Measurements from ENCODE around the gene PLXNA2. TPM values are rescaled to one million over a fixed set of nuclear protein-coding genes. Genes with fewer than 3 reads are reported as not detected.

The PLXNA2 gene
- total RNA-seq, 8 experiments from 2014 or later: 14.3 to 50.5 (median 34.1) TPM

DNA sequence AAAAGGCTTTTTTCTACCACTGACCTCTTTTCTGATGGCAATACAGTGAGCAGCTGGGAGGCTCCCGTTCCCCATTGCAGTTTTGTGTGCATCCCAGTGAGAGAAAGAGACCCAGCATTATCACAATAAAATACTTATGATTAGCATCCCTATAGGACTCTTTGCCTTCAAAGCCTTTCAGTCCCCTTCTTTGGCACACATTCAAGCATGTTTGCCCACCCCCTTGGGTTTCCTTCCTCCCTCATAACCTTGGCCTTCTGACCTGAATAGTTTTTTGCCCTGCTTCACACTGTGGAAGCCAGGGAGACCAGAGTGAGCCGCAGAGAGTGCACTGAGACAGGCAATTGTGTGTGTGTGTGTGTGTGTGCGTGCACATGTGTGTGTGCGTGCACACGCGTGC lies 13.2 kb upstream of the PLXNA2 start:
- H3K4me1 ChIP-seq (replicated peaks in 1 of 2): peaks cover 35 to 40% of the 10 kb centered on the region in 2 donors
- peak in 4 of 8 experiments; percentile 11 to 81 (median 75) for ATAC-seq (replicated peaks in 6 of 8)
- H3K27ac ChIP-seq: no peak overlapping the region
- in situ Hi-C loops (cut with MboI; ENCODE audit: low pct_unique_long_range_greater_than_20kb in 2 of 9, low sequenced_read_pairs in 9 of 9, unreplicated experiment in 9 of 9): loop anchor here in 1 of 9 experiments (25.0 kb wide), 1 partner anchor 955 kb away; no protein-coding TSS in a partner anchor
- no peak overlapping the region for H3K4me3 ChIP-seq
- 8 to 71% (median 40%) methylated on average over 1 to 6 of the region's 6 CpGs; no CpG with 5 or more reads in 3 of the 10 experiments for WGBS, 10 experiments

DNA sequence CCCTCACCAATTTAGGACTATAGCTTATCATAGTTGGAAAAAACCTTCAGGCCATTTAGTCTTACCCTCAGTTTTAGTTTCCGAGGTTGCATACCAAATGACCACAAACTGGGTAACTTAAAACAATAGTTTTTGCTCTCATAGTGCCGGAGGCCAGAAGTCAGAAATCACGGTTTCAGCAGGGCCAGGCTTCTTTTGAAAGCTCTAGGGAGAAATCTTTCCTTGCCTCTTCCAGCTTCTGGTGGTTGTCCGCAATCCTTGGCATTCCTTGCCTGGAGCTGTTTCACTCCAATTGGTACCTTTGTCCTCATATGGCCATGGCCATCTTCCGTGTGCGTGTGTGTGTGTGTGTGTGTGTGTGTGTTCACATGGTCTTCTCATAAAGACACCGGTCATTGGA lies 12.4 kb upstream of the PLXNA2 start:
- peaks cover 43 to 48% of the 10 kb centered on the region in 2 donors for H3K4me1 ChIP-seq (replicated peaks in 1 of 2)
- H3K27ac ChIP-seq: no peak overlapping the region
- no peak for ATAC-seq (replicated peaks in 6 of 8)
- 53 to 92% (median 77%) methylated on average over 1 to 7 of the region's 7 CpGs for WGBS, 10 experiments
- H3K4me3 ChIP-seq: no peak overlapping the region
- in situ Hi-C loops (cut with MboI; ENCODE audit: low pct_unique_long_range_greater_than_20kb in 2 of 9, low sequenced_read_pairs in 9 of 9, unreplicated experiment in 9 of 9): loop anchor here in 1 of 9 experiments (25.0 kb wide), 1 partner anchor 956 kb away; no protein-coding TSS in a partner anchor

DNA sequence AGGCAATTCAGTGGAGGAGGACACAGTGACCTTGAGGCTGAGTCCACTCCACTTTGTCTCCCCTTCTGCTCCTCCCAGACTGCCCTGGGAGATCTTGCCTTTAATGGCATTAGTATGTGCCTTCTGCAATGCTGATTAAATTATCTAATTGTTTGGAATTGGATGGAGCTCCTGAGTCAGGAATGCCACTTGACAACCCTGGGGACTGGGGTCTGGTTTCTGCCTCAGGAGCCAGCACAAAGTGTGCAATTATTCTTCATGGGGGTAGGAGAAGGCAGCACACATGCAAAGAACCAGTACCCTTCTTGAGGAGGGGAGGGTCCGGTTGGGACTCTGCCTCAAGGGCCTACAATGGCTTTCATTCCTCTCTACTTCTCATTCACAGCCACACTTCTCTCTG lies 11.9 kb upstream of the PLXNA2 start:
- in situ Hi-C loops (cut with MboI; ENCODE audit: low pct_unique_long_range_greater_than_20kb in 2 of 9, low sequenced_read_pairs in 9 of 9, unreplicated experiment in 9 of 9): loop anchor here in 1 of 9 experiments (25.0 kb wide), 1 partner anchor 956 kb away; no protein-coding TSS in a partner anchor
- Histone ChIP-seq H3K4me1 (replicated peaks in 1 of 2) (peaks cover 47 to 52% of the 10 kb centered on the region in 2 donors), H3K27ac (no peak overlapping the region), H3K4me3 (no peak overlapping the region)
- WGBS, 10 experiments: 43 to 100% (median 85%) methylated on average over 1 of the region's 1 CpG; no CpG with 5 or more reads in 6 of the 10 experiments
- ATAC-seq (replicated peaks in 6 of 8): no peak

DNA sequence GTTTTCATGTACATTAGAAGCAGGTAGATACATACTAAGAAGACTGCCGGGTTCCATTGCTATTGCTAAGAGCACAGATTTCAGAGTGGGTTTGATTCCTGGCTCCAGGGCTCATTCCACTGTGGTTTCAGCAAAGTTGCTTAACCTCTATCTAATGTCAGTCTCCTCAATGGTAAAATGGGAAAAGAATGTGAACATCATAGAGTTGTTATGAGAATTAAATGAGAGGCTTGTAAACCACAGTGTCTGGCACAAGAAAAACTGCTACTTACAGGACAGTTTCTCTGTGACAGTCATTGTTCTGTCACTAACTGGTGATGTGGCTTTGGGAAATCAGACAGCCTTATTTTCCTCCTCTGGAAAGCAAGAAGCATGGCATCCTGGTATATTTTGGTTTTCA lies 10.7 kb upstream of the PLXNA2 start:
- peaks cover 53 to 62% of the 10 kb centered on the region in 2 donors for H3K4me1 ChIP-seq (replicated peaks in 1 of 2)
- in situ Hi-C loops (cut with MboI; ENCODE audit: low pct_unique_long_range_greater_than_20kb in 2 of 9, low sequenced_read_pairs in 9 of 9, unreplicated experiment in 9 of 9): loop anchor here in 1 of 9 experiments (25.0 kb wide), 1 partner anchor 957 kb away; no protein-coding TSS in a partner anchor
- ATAC-seq (replicated peaks in 6 of 8): no peak
- 0 to 100% (median 100%) methylated on average over 1 of the region's 1 CpG; no CpG with 5 or more reads in 3 of the 10 experiments for WGBS, 10 experiments
- H3K27ac ChIP-seq: no peak overlapping the region
- no peak overlapping the region for H3K4me3 ChIP-seq

DNA sequence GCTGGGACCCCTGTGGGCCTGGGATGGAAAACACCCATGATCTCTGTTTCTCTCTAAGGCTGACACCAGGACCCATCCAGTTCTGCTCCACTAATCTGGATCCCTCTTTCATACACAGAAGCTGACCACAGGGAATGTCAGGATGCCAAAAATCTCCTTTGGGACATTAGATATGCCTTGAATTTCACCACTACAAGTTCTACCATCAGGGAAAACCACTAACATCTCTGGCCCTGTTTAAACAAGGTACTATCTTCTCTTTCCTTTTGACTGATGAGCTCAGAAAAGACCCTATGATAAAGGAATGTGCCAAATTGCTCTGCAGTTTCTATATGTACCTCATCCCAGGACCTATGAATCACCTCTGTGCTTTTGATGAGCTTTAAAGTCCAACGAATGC lies 10.2 kb upstream of the PLXNA2 start:
- in situ Hi-C loops (cut with MboI; ENCODE audit: low pct_unique_long_range_greater_than_20kb in 2 of 9, low sequenced_read_pairs in 9 of 9, unreplicated experiment in 9 of 9): loop anchor here in 1 of 9 experiments (25.0 kb wide), 1 partner anchor 958 kb away; no protein-coding TSS in a partner anchor
- 29 to 100% (median 83%) methylated on average over 1 of the region's 1 CpG; no CpG with 5 or more reads in 3 of the 10 experiments for WGBS, 10 experiments
- H3K4me3 ChIP-seq: no peak overlapping the region
- H3K27ac ChIP-seq: no peak overlapping the region
- peaks cover 53 to 62% of the 10 kb centered on the region in 2 donors for H3K4me1 ChIP-seq (replicated peaks in 1 of 2)
- ATAC-seq (replicated peaks in 6 of 8): no peak

DNA sequence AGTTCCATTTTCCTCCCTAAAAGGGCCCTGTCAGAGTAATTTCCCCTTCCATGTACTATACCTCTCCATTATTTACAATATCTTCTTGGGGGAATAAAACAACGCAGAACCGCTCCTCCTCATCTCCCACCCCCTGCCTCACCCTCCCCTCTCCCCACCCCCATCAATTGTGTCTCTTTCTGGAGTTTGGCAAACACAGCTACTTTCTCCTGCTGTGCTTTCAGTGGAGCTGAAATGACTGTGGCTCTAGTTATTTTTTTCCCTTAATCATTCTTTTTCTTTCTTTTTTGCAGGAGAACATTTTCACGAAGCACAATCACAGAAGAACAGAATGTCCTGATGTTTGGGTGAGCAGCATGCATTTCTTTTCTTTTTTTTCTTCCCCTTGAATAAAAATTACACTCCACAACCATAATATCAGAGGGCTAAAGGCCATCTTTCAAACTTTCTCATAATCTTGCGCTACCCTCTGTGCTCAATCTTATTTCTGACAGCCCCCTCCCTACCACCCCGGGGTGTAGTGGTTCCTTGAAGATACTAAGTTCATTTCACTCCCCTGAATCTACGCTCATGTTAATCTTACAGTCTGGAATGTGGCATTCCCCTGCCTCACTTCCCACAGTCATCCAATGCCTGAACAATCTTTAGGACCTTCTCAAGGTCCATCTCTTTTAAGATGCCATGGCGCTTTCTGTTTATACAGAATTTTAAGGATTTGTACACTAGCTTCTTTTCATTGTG lies 8.8 kb upstream of the PLXNA2 start:
- H3K4me3 ChIP-seq: no peak overlapping the region
- 20 to 100% (median 62%) methylated on average over 1 to 7 of the region's 7 CpGs for WGBS, 10 experiments
- peaks cover 60 to 72% of the 10 kb centered on the region in 2 donors for H3K4me1 ChIP-seq (replicated peaks in 1 of 2)
- no peak for ATAC-seq (replicated peaks in 6 of 8)
- in situ Hi-C loops (cut with MboI; ENCODE audit: low pct_unique_long_range_greater_than_20kb in 2 of 9, low sequenced_read_pairs in 9 of 9, unreplicated experiment in 9 of 9): loop anchor here in 1 of 9 experiments (25.0 kb wide), 1 partner anchor 959 kb away; no protein-coding TSS in a partner anchor
- H3K27ac ChIP-seq: no peak overlapping the region

DNA sequence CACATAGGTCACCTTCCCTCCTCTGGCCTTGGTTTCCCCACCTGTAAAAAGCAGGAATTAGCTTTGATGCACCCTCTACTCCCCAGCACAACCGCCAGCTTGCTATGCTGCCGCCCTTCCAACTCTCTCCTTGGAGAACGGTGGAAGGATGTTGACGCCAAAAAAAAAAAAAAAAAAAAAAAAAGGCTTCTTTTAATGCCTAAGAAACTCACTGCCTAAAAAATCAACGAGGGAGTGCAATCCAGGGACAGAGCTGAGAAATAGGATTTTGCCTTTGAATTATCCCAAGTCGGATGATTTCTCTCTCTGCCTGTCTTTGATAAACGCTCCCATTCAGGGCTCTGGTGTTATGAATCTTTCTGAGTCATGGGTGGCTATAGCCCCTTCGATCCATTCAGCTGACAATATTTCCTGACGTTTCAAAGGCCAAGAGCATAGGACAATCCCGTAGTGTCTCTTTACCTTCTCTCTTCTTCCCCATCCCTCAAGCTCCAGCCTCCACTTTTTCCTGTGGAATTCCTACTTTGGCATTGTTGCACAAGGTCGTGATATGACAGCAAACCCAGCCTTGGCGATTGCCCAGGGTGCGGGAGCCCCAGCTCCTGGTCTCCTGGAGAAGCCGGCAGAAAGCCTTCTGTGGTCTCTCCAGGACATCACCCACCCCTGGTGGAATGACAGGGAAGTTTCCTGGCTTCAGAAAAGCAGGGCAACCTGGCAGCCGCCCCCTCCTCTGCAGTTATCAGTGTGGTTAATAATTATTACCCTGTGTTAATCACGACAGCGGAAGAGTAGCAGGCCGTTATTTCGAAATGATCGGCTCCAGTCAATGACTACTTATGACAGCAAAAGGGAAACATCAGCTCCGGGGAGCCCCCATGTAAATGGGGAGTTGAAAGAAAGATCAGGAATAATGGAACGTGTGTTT lies 8.0 kb upstream of the PLXNA2 start:
- Histone ChIP-seq H3K27ac (no peak overlapping the region), H3K4me1 (replicated peaks in 1 of 2) (peaks cover 51 to 64% of the 10 kb centered on the region in 2 donors), H3K4me3 (no peak overlapping the region)
- ATAC-seq (replicated peaks in 6 of 8): peak in 5 of 8 experiments; percentile 53 to 80 (median 67)
- in situ Hi-C loops (cut with MboI; ENCODE audit: low pct_unique_long_range_greater_than_20kb in 2 of 9, low sequenced_read_pairs in 9 of 9, unreplicated experiment in 9 of 9): loop anchor here in 1 of 9 experiments (25.0 kb wide), 1 partner anchor 960 kb away; no protein-coding TSS in a partner anchor
- 25 to 100% (median 44%) methylated on average over 1 to 21 of the region's 22 CpGs for WGBS, 10 experiments

DNA sequence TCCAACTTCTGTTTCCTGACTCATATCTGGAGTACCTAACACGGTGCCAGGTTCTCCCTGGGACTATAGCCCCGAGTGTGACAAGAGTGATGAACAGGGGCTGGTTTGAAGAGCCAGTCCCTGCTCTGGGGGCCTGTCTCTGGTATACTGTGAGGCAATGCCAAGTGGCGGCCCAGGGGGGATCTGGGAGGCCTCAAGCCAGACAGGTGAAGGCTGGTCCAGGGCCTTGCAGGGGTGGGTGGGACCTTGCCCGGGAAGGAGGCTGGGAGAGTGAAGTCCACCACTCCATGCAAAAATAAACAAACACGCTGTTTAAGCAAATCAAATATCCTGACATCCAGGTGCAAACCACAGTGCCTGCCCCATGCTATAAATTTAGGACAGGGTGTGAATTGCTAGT lies 6.8 kb upstream of the PLXNA2 start:
- H3K4me1 ChIP-seq (replicated peaks in 1 of 2): peaks cover 41 to 52% of the 10 kb centered on the region in 2 donors

DNA sequence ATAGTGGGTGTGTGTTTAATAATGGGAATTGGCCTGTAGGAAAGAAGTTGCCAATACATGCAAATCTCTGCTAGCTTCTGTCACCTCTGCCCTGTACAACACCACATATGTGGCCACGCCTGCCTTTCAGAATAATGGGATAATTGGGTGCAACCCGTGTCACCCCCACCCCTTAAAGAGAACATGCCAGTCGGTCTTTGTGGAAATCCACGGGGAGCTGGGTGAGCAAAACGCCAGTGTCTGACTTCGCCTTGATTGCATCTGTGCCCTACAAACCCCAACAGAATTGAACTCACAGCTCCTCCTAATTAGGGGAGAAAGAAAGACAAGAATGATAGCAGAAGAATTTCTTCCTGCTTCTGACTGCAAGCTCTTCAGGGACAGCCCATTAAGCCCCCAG lies 6.4 kb upstream of the PLXNA2 start:
- in situ Hi-C loops (cut with MboI; ENCODE audit: low pct_unique_long_range_greater_than_20kb in 2 of 9, low sequenced_read_pairs in 9 of 9, unreplicated experiment in 9 of 9): loop anchor here in 1 of 9 experiments (25.0 kb wide), 1 partner anchor 962 kb away; no protein-coding TSS in a partner anchor
- 17 to 60% (median 48%) methylated on average over 1 to 6 of the region's 6 CpGs; no CpG with 5 or more reads in 3 of the 10 experiments for WGBS, 10 experiments
- H3K4me3 ChIP-seq: no peak overlapping the region
- no peak overlapping the region for H3K27ac ChIP-seq
- peaks cover 41 to 48% of the 10 kb centered on the region in 2 donors for H3K4me1 ChIP-seq (replicated peaks in 1 of 2)
- peak in 2 of 8 experiments; percentile 45 to 53 for ATAC-seq (replicated peaks in 6 of 8)

More for the DNA sequence above, 6.8 kb upstream of the PLXNA2 start:
- Histone ChIP-seq H3K27ac (no peak overlapping the region), H3K4me3 (no peak overlapping the region)
- ATAC-seq (replicated peaks in 6 of 8): no peak
- 58 to 100% (median 82%) methylated on average over 1 to 4 of the region's 5 CpGs; no CpG with 5 or more reads in 3 of the 10 experiments for WGBS, 10 experiments
- in situ Hi-C loops (cut with MboI; ENCODE audit: low pct_unique_long_range_greater_than_20kb in 2 of 9, low sequenced_read_pairs in 9 of 9, unreplicated experiment in 9 of 9): loop anchor here in 1 of 9 experiments (25.0 kb wide), 1 partner anchor 961 kb away; no protein-coding TSS in a partner anchor

DNA sequence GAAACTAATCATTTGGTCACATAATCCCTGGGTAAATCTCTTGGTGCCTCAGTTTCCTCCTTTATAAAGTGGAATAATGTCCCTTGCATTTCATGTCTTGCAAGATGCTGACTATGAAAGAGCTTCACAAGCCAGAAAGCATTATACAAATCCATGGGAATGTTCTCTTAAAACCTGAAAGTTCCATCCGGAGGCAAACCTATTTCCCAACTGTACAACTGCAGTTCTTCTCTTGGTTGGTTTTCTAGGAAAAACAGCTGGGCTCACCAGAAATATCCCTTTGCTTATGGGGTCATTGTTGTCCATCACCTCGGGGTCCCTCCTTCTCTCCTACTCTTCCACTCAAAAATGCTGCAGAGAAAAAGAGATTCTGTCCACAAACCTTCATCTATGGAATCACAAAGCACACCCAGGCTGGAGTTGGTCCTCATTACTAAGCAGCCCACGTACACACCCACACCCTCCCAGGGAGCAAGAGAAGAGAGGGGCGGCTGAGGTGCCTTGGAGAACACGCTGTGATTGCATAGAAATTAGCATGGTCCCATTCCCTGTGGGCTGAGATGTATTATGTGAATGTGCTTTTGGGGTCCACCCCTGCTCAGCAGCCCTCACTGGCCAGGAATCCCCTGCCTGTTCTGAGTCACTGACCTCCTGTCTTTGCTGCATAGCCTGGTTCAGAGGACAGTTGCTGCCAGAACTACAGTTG lies 5.0 kb upstream of the PLXNA2 start:
- WGBS, 10 experiments: 25 to 83% (median 71%) methylated on average over 1 to 5 of the region's 5 CpGs; no CpG with 5 or more reads in 3 of the 10 experiments
- in situ Hi-C loops (cut with MboI; ENCODE audit: low pct_unique_long_range_greater_than_20kb in 2 of 9, low sequenced_read_pairs in 9 of 9, unreplicated experiment in 9 of 9): loop anchor here in 8 of 9 experiments (10.0 to 25.0 kb wide), 10 partner anchors 112 to 963 kb away; no protein-coding TSS in a partner anchor
- H3K4me3 ChIP-seq: no peak overlapping the region
- peak in 2 of 8 experiments; percentile 17 to 56 for ATAC-seq (replicated peaks in 6 of 8)
- H3K4me1 ChIP-seq (replicated peaks in 1 of 2): peaks cover 44 to 49% of the 10 kb centered on the region in 2 donors
- H3K27ac ChIP-seq: no peak overlapping the region

DNA sequence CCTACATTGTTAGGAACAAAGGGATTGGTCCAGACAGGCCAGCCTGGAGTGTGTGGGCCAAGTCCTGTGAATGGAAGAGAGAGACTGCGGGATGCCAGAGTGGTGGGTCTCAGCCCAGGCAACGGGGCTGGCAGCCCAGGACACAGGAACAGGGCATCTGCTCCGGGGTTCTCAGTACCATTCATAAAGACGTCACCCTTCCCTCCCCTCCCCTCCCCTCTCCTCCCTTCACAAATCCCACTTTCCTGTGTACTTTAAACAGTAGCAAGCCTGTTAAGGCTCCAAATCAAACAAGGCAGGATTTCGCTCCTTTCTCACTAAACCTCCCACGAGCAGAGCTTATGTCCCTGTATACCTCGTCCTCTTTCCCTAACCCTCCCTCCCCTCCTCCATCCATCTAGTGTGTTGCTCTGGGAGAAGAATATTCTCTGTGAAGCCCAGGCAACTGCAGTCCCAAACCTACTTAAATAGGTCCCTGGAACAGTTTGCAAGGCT lies 4.2 kb upstream of the PLXNA2 start:
- H3K4me1 ChIP-seq (replicated peaks in 1 of 2): peaks cover 44 to 48% of the 10 kb centered on the region in 2 donors
- 17 to 80% (median 73%) methylated on average over 1 to 3 of the region's 7 CpGs; no CpG with 5 or more reads in 7 of the 10 experiments for WGBS, 10 experiments
- in situ Hi-C loops (cut with MboI; ENCODE audit: low pct_unique_long_range_greater_than_20kb in 2 of 9, low sequenced_read_pairs in 9 of 9, unreplicated experiment in 9 of 9): loop anchor here in 8 of 9 experiments (10.0 to 25.0 kb wide), 10 partner anchors 111 to 964 kb away; no protein-coding TSS in a partner anchor
- H3K27ac ChIP-seq: no peak overlapping the region
- ATAC-seq (replicated peaks in 6 of 8): peak in 1 of 8 experiments; percentile 68
- H3K4me3 ChIP-seq: no peak overlapping the region

Data from motor neuron (in vitro differentiated cells).